Measurements from ENCODE around the gene CEP126.

DNA sequence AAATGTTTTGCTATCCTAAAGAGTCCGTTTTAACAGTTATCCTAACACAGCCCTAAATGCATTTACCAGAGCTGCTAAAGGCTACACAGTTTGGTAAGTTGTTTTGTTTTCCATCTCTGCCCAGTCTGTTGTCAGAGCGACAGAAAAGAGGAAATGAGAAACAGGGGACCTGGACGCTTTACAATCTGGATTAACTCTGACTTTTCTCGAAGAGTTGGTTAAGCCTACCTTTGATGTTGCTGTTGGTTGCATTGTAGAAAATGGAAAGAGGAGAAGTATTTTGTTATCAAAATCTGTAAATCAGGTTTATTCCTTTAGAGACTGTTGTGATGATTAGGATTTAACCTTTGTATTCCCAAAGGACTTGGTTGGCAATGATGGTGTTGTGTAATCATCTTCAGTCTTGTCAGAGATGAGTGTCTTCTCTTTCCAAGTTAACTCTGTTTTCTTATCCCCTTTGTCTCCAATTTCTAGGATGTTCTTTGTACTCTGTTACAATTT lies 1.0 kb downstream of the CEP126 start:
- TF ChIP-seq, protein P1, sequence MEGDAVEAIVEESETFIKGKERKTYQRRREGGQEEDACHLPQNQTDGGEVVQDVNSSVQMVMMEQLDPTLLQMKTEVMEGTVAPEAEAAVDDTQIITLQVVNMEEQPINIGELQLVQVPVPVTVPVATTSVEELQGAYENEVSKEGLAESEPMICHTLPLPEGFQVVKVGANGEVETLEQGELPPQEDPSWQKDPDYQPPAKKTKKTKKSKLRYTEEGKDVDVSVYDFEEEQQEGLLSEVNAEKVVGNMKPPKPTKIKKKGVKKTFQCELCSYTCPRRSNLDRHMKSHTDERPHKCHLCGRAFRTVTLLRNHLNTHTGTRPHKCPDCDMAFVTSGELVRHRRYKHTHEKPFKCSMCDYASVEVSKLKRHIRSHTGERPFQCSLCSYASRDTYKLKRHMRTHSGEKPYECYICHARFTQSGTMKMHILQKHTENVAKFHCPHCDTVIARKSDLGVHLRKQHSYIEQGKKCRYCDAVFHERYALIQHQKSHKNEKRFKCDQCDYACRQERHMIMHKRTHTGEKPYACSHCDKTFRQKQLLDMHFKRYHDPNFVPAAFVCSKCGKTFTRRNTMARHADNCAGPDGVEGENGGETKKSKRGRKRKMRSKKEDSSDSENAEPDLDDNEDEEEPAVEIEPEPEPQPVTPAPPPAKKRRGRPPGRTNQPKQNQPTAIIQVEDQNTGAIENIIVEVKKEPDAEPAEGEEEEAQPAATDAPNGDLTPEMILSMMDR (IDR thresholded peaks at IDR 0.05; ENCODE audit: low read depth, low read length), result no peak
- TF ChIP-seq EZH2phosphoT487 (IDR thresholded peaks at IDR 0.05; ENCODE audit: low read depth), result no peak

All from OCI-LY3 (cell line).